ENCODE measurements around the gene RNU1-4.
"Not testable (repeated sequence)": the region's sequence is repeated elsewhere in the genome, so short reads cannot be mapped to it uniquely, and the experiment has no call there.

DNA sequence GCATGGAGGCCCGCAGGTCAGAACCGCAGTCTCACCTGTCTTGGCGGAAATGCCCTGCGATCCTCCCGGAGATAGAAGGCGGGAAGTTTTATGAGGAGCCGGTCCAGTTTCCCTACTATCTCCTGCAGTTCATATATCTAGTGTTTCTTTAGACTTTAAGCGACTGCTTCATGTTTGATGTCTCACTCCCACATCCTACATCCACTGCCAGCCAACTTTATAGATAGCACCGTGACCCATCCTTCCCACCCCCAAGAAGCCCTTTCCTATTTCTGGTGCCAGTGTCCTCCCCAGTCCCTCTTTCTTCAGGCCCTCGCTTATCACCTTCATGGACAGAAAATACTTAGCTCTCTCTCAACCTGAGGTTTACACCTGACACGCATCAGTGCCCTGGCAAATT lies 914 bp downstream of the RNU1-4 start:
- TF ChIP-seq, protein P1, sequence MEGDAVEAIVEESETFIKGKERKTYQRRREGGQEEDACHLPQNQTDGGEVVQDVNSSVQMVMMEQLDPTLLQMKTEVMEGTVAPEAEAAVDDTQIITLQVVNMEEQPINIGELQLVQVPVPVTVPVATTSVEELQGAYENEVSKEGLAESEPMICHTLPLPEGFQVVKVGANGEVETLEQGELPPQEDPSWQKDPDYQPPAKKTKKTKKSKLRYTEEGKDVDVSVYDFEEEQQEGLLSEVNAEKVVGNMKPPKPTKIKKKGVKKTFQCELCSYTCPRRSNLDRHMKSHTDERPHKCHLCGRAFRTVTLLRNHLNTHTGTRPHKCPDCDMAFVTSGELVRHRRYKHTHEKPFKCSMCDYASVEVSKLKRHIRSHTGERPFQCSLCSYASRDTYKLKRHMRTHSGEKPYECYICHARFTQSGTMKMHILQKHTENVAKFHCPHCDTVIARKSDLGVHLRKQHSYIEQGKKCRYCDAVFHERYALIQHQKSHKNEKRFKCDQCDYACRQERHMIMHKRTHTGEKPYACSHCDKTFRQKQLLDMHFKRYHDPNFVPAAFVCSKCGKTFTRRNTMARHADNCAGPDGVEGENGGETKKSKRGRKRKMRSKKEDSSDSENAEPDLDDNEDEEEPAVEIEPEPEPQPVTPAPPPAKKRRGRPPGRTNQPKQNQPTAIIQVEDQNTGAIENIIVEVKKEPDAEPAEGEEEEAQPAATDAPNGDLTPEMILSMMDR (IDR thresholded peaks at IDR 0.05), result not testable (repeated sequence)
- not testable (repeated sequence) for TF ChIP-seq POLR2A (IDR thresholded peaks at IDR 0.05)
